B cell (primary cell): Measurements from ENCODE around the gene PKIG. TPM values are rescaled to one million over a fixed set of nuclear protein-coding genes. Genes with fewer than 3 reads are reported as not detected.

Experiments
- ATAC-seq: fragments of 200-7000 bp; cut with Tn5 transposase; one replicate; pipeline ENCODE4 v1.10.0; 2021; ENCODE audit warnings: low read depth, mild to moderate bottlenecking, moderate number of reproducible peaks, moderate library complexity
- CTCF ChIA-PET: fragments of 350-600 bp; sonication (Branson Sonifier 250); formaldehyde crosslinking; loops from one replicate; lab custom pipeline; 2021; ENCODE audit warnings: antibody characterized with exemption, inconsistent platforms; lab: Charles Lee
- POLR2A ChIA-PET: fragments of 350-600 bp; sonication (Branson Sonifier 250); formaldehyde crosslinking; loops from one replicate; lab custom pipeline; 2021; ENCODE audit warnings: antibody characterized with exemption; lab: Charles Lee
- DNase-seq: peaks from one replicate; pipeline ENCODE4 v3.0.0; 2013
- H2AFZ ChIP-seq: 2 replicates; pipeline ENCODE4 v1.6.1; 2012; ENCODE audit warnings: mild to moderate bottlenecking, low read depth, low read length; ENCODE audit not compliant: insufficient read depth, poor library complexity, severe bottlenecking
- H3K27ac ChIP-seq, 2 donors: 1 replicate in 1 of 2; 2 replicates in 1 of 2; pipeline ENCODE4 v1.5.1; 2012 to 2013; ENCODE audit warnings: low read length in 2 of 2, mild to moderate bottlenecking in 2 of 2, moderate library complexity in 1 of 2
- H3K27me3 ChIP-seq, 4 experiments: fragments of 200-600 bp in 1 of 4; sonication (generic) in 1 of 4; replicated peaks in 1 of 4; 1 replicate in 2 of 4; 2 replicates in 2 of 4; pipeline versions ENCODE4 v1.6.1 to v1.7.0; 2013 to 2016; ENCODE audit warnings: low read length in 3 of 4, mild to moderate bottlenecking in 2 of 4, mixed read lengths in 1 of 4, moderate library complexity in 1 of 4; ENCODE audit not compliant: insufficient read depth in 4 of 4, control insufficient read depth in 3 of 4; ENCODE audit errors: control extremely low read depth in 1 of 4
- H3K36me3 ChIP-seq, 2 experiments: replicated peaks in 1 of 2; 1 replicate in 1 of 2; 2 replicates in 1 of 2; pipeline versions ENCODE4 v1.6.1 to v1.7.1; 2013; ENCODE audit warnings: low read length in 1 of 2; ENCODE audit not compliant: insufficient read depth in 2 of 2, control insufficient read depth in 1 of 2; ENCODE audit errors: control extremely low read depth in 1 of 2, extremely low read depth in 1 of 2
- H3K4me1 ChIP-seq, 2 donors: fragments of 200-600 bp in 1 of 2; sonication (generic) in 1 of 2; 1 replicate in 1 of 2; 2 replicates in 1 of 2; pipeline versions ENCODE4 v1.5.1 to v1.6.1; 2013 to 2017; ENCODE audit warnings: low read length in 2 of 2; ENCODE audit not compliant: control insufficient read depth in 2 of 2, insufficient read depth in 2 of 2
- H3K4me2 ChIP-seq: replicated peaks from 2 replicates; pipeline ENCODE3; 2012; ENCODE audit warnings: mild to moderate bottlenecking, low read depth, low read length; ENCODE audit not compliant: poor library complexity, severe bottlenecking
- H3K4me3 ChIP-seq, 5 experiments: fragments of 200-600 bp in 1 of 5; sonication (generic) in 1 of 5; 1 replicate in 3 of 5; 2 replicates in 2 of 5; pipeline versions ENCODE4 v1.5.1 to v1.7.0; 2011 to 2016; ENCODE audit warnings: low read length in 4 of 5, mild to moderate bottlenecking in 4 of 5, low read depth in 2 of 5, control low read depth in 1 of 5, moderate library complexity in 1 of 5; ENCODE audit not compliant: insufficient read depth in 1 of 5; ENCODE audit errors: control extremely low read depth in 1 of 5, extremely low read depth in 1 of 5
- H3K79me2 ChIP-seq: fragments of 200-600 bp; sonication (generic); one replicate; pipeline ENCODE4 v1.6.0; 2016; ENCODE audit warnings: low read length; ENCODE audit not compliant: control insufficient read depth, insufficient read depth
- H3K9ac ChIP-seq: fragments of 200-600 bp; sonication (generic); 2 replicates; pipeline ENCODE4 v1.6.1; 2017; ENCODE audit warnings: mild to moderate bottlenecking, low read length, moderate library complexity
- H3K9me3 ChIP-seq, 3 donors: one replicate each; pipeline versions ENCODE4 v1.6.1 to v1.7.1; 2013; ENCODE audit warnings: low read length in 2 of 3; ENCODE audit not compliant: control insufficient read depth in 2 of 3, insufficient read depth in 1 of 3; ENCODE audit errors: control extremely low read depth in 1 of 3
- H4K20me1 ChIP-seq: 2 replicates; pipeline ENCODE4 v1.6.0; 2012; ENCODE audit warnings: mild to moderate bottlenecking, low read length; ENCODE audit not compliant: insufficient read depth, control insufficient read depth, poor library complexity, severe bottlenecking
- H3K27ac Mint-ChIP-seq: one replicate; pipeline ENCODE4 v1.8.0; 2021; ENCODE audit warnings: mixed read lengths
- H3K27me3 Mint-ChIP-seq: one replicate; pipeline ENCODE4 v1.8.0; 2021; ENCODE audit warnings: mixed read lengths
- H3K4me1 Mint-ChIP-seq: one replicate; pipeline ENCODE4 v1.8.0; 2021; ENCODE audit warnings: mixed read lengths
- H3K4me3 Mint-ChIP-seq: one replicate; pipeline ENCODE4 v1.8.0; 2021; ENCODE audit warnings: mixed read lengths
- H3K9me3 Mint-ChIP-seq: one replicate; pipeline ENCODE4 v1.8.0; 2022; ENCODE audit warnings: mixed read lengths; ENCODE audit not compliant: insufficient read depth
- EZH2 ChIP-seq: IDR thresholded peaks from 2 replicates; pipeline ENCODE4 v1.6.1; 2012; ENCODE audit warnings: borderline replicate concordance, low read depth, mild to moderate bottlenecking, moderate library complexity, low read length; ENCODE audit not compliant: insufficient read depth, poor library complexity, severe bottlenecking
- WGBS: methylation state at CpG from one replicate; pipeline ENCODE4 v1.1.5; 2013; ENCODE audit warnings: missing lambda C conversion rate; ENCODE audit not compliant: insufficient coverage; 5-methylcytosine and 5-hydroxymethylcytosine counted together
- intact Hi-C: fragments of 100-400 bp; cut with micrococcal nuclease; formaldehyde crosslinking; loops from one replicate; pipeline ENCODE4 v1.10.0; 2022
- polyA plus RNA-seq: library from polyadenylated mRNA; depleted of rRNA; stranded (reverse); fragments of >200 nt; gene quantifications from 2 replicates; pipeline ENCODE4 v1.2.3, GENCODE V29; 2012
- total RNA-seq, 2 donors: library from RNA; stranded (reverse); fragments of 120-200 nt in 1 of 2; gene quantifications; 1 replicate in 1 of 2; 2 replicates in 1 of 2; pipeline versions ENCODE4 v1.2.3 to v1.2.4, GENCODE V29; 2013 to 2022
- TF ChIP-seq, protein P1 (sequence below): fragments of 200-600 bp; IDR thresholded peaks from one replicate; pipeline ENCODE4 v1.8.0; 2022; ENCODE audit warnings: antibody characterized with exemption, mild to moderate bottlenecking

Gene PKIG
- total and polyA plus RNA-seq, 2 donors (not counting 1 experiment from before 2014, with no cell fraction given): 128 to 168 TPM

DNA sequence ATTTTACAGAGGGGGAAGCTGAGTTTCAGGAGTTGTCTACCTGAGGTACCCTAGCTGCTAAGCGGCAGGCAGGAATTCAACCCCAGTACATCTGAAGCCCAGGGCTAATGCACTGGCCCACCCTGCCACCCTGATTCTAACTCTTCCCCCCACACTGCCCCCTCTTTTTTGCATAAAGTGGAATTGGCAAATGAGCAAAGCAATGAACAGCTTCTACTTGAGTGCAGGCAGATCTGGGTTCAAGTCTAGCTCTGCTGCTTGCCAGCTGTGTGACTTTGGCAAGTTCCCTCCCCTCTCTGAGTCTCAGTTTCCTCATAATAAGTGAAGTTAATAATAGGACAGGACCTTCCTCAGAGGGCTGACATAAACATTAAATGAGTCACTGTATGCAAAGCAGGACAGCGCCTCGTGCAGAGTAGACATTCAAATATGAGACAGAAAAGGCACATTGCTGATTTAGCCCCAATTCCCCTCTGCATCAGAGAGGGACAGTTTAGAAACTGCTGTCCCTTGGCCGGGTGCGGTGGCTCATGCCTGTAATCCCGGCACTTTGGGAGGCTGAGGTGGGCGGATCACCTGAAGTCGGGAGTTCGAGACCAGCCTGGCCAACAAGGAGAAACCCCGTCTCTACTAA is 64.4 kb downstream of the PKIG start:
- no peaks in the 10 kb centered on the region for H3K27me3 Mint-ChIP-seq
- Histone ChIP-seq H3K4me1 (peaks cover 63 to 78% of the 10 kb centered on the region in 2 donors), H3K9ac (peak overlapping the region; percentile 34), H3K36me3 (no peaks in the 10 kb centered on the region), H3K27me3 (no peaks in the 10 kb centered on the region), H3K79me2 (peaks cover 23% of the 10 kb centered on the region), H4K20me1 (no peaks in the 10 kb centered on the region), H3K9me3 (no peaks in the 10 kb centered on the region), H3K4me3 (peak overlapping the region in 1 of 5 experiments; percentile 27), H3K4me2 (peak overlapping the region; percentile 59), H2AFZ (peak overlapping the region; percentile 27), H3K27ac (peak overlapping the region; percentile 30 to 61)
- H3K4me1 Mint-ChIP-seq: peaks cover 80% of the 10 kb centered on the region
- ChIA-PET POLR2A (interaction anchor here (0.6 to 1.1 kb wide), 4 partner anchors 37 to 972 kb away, joined by 3 to 10 read pairs (median 8); no protein-coding TSS in a partner anchor), CTCF (interaction anchor here (0.7 to 4.0 kb wide), 6 partner anchors 11 to 1980 kb away, joined by 3 to 36 read pairs (median 4); no protein-coding TSS in a partner anchor)
- DNase-seq (peak; percentile 73), ATAC-seq (peak; percentile 68)
- peak overlapping the region; percentile 90 for H3K27ac Mint-ChIP-seq
- WGBS: 0% methylated on average over 1 of the region's 10 CpGs
- intact Hi-C loops: loop anchor here (2.0 kb wide), 1 partner anchor 60 kb away; no protein-coding TSS in a partner anchor
- peak overlapping the region; percentile 83 for H3K4me3 Mint-ChIP-seq
- no peaks in the 10 kb centered on the region for H3K9me3 Mint-ChIP-seq
- TF ChIP-seq, protein P1, sequence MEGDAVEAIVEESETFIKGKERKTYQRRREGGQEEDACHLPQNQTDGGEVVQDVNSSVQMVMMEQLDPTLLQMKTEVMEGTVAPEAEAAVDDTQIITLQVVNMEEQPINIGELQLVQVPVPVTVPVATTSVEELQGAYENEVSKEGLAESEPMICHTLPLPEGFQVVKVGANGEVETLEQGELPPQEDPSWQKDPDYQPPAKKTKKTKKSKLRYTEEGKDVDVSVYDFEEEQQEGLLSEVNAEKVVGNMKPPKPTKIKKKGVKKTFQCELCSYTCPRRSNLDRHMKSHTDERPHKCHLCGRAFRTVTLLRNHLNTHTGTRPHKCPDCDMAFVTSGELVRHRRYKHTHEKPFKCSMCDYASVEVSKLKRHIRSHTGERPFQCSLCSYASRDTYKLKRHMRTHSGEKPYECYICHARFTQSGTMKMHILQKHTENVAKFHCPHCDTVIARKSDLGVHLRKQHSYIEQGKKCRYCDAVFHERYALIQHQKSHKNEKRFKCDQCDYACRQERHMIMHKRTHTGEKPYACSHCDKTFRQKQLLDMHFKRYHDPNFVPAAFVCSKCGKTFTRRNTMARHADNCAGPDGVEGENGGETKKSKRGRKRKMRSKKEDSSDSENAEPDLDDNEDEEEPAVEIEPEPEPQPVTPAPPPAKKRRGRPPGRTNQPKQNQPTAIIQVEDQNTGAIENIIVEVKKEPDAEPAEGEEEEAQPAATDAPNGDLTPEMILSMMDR: no peak
- no peak for TF ChIP-seq EZH2

DNA sequence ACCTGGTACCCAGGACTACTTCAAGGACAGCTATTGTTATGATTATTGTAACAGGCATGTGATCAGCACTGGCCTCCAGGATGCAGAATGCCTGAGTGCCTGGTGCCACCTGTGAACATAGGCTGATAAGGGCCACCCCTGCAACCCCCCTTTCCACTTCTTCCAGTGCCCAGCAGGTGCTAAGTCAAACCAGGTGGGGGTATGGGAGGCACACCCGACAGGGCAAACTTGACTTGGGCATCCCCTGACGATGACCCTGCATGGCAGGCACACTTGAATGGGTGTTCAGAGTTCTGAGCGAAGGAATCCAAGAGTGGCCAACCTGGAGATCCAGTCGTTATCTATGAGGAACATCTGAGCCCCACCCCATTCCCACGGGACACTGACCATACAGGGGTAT is 65.7 kb downstream of the PKIG start:
- Mint-ChIP-seq H3K4me3 (peak overlapping the region; percentile 54), H3K27ac (peak overlapping the region; percentile 26), H3K27me3 (no peaks in the 10 kb centered on the region), H3K4me1 (peaks cover 74% of the 10 kb centered on the region), H3K9me3 (no peaks in the 10 kb centered on the region)
- no peak overlapping the region for H3K27ac ChIP-seq
- no peak overlapping the region for H3K9ac ChIP-seq
- intact Hi-C loops: no loop called here
- no peaks in the 10 kb centered on the region for H3K27me3 ChIP-seq
- ChIA-PET CTCF (interaction anchor here (1.2 to 4.0 kb wide), 4 partner anchors 36 to 72 kb away, joined by 3 to 36 read pairs (median 10); no protein-coding TSS in a partner anchor), POLR2A (interaction anchor here (0.6 to 0.8 kb wide), 2 partner anchors 46 to 1294 kb away, joined by 3 to 4 read pairs; no protein-coding TSS in a partner anchor)
- H2AFZ ChIP-seq: no peak overlapping the region
- H3K36me3 ChIP-seq: no peaks in the 10 kb centered on the region
- H4K20me1 ChIP-seq: no peaks in the 10 kb centered on the region
- no peak for DNase-seq
- peaks cover 23% of the 10 kb centered on the region for H3K79me2 ChIP-seq
- H3K4me3 ChIP-seq: no peak overlapping the region
- ATAC-seq: no peak
- H3K4me1 ChIP-seq: peaks cover 54 to 69% of the 10 kb centered on the region in 2 donors
- no peaks in the 10 kb centered on the region for H3K9me3 ChIP-seq
- WGBS: 73% methylated on average over 4 of the region's 5 CpGs
- no peak for TF ChIP-seq EZH2
- TF ChIP-seq, protein P1: no peak
- H3K4me2 ChIP-seq: no peak overlapping the region
